ENCODE data around the gene MLIP. TPM values are rescaled to one million over a fixed set of nuclear protein-coding genes. Genes with fewer than 3 reads are reported as not detected.
"Not testable (repeated sequence)": the region's sequence is repeated elsewhere in the genome, so short reads cannot be mapped to it uniquely, and the experiment has no call there.

MLIP gene
- total RNA-seq, 1 experiment from 2014 or later: 23.9 TPM

GRCh38 chr6:54194067-54194466 lies 82.8 kb downstream of the MLIP start:
- DNase-seq (ENCODE audit: low read depth, low spot score): peak; percentile 4
- in situ Hi-C loops (cut with HindIII; ENCODE audit: low pct_unique_long_range_greater_than_20kb, low sequenced_read_pairs): no loop called here

- in situ Hi-C loops (cut with HindIII; ENCODE audit: low pct_unique_long_range_greater_than_20kb, low sequenced_read_pairs): no loop called here
Observed at GRCh38 chr6:54195637-54196036, 84.4 kb downstream of the MLIP start.

GRCh38 chr6:54196905-54197304 lies 85.7 kb downstream of the MLIP start:
- DNase-seq (ENCODE audit: low read depth, low spot score): no peak
- in situ Hi-C loops (cut with HindIII; ENCODE audit: low pct_unique_long_range_greater_than_20kb, low sequenced_read_pairs): no loop called here

More at GRCh38 chr6:54195637-54196036, 84.4 kb downstream of the MLIP start:
- DNase-seq (ENCODE audit: low read depth, low spot score): no peak

GRCh38 chr6:54198134-54198533 lies 86.9 kb downstream of the MLIP start:
- in situ Hi-C loops (cut with HindIII; ENCODE audit: low pct_unique_long_range_greater_than_20kb, low sequenced_read_pairs): no loop called here
- no peak for DNase-seq (ENCODE audit: low read depth, low spot score)

GRCh38 chr6:54203474-54204035 lies 92.3 kb downstream of the MLIP start:
- in situ Hi-C loops (cut with HindIII; ENCODE audit: low pct_unique_long_range_greater_than_20kb, low sequenced_read_pairs); DNase-seq (ENCODE audit: low read depth, low spot score): not testable (repeated sequence)

- in situ Hi-C loops (cut with HindIII; ENCODE audit: low pct_unique_long_range_greater_than_20kb, low sequenced_read_pairs): no loop called here
- DNase-seq (ENCODE audit: low read depth, low spot score): no peak
Observed at GRCh38 chr6:54204921-54205591, 93.8 kb downstream of the MLIP start.

GRCh38 chr6:54206510-54206909 lies 95.3 kb downstream of the MLIP start:
- DNase-seq (ENCODE audit: low read depth, low spot score): peak; percentile 7
- in situ Hi-C loops (cut with HindIII; ENCODE audit: low pct_unique_long_range_greater_than_20kb, low sequenced_read_pairs): no loop called here

- in situ Hi-C loops (cut with HindIII; ENCODE audit: low pct_unique_long_range_greater_than_20kb, low sequenced_read_pairs); DNase-seq (ENCODE audit: low read depth, low spot score): not testable (repeated sequence)
Observed at GRCh38 chr6:54209983-54210382, 98.7 kb downstream of the MLIP start.

GRCh38 chr6:54214286-54214685 lies 103.0 kb downstream of the MLIP start:
- in situ Hi-C loops (cut with HindIII; ENCODE audit: low pct_unique_long_range_greater_than_20kb, low sequenced_read_pairs): no loop called here
- DNase-seq (ENCODE audit: low read depth, low spot score): no peak

GRCh38 chr6:54216336-54216735 lies 105.1 kb downstream of the MLIP start:
- in situ Hi-C loops (cut with HindIII; ENCODE audit: low pct_unique_long_range_greater_than_20kb, low sequenced_read_pairs): no loop called here
- no peak for DNase-seq (ENCODE audit: low read depth, low spot score)

- no peak for DNase-seq (ENCODE audit: low read depth, low spot score)
- in situ Hi-C loops (cut with HindIII; ENCODE audit: low pct_unique_long_range_greater_than_20kb, low sequenced_read_pairs): no loop called here
Observed at GRCh38 chr6:54217018-54217417, 105.8 kb downstream of the MLIP start.

GRCh38 chr6:54222217-54222616 lies 111.0 kb downstream of the MLIP start:
- in situ Hi-C loops (cut with HindIII; ENCODE audit: low pct_unique_long_range_greater_than_20kb, low sequenced_read_pairs): no loop called here
- DNase-seq (ENCODE audit: low read depth, low spot score): no peak

GRCh38 chr6:54232703-54233102 lies 121.5 kb downstream of the MLIP start:
- DNase-seq (ENCODE audit: low read depth, low spot score): no peak
- in situ Hi-C loops (cut with HindIII; ENCODE audit: low pct_unique_long_range_greater_than_20kb, low sequenced_read_pairs): no loop called here

- no peak for DNase-seq (ENCODE audit: low read depth, low spot score)
- in situ Hi-C loops (cut with HindIII; ENCODE audit: low pct_unique_long_range_greater_than_20kb, low sequenced_read_pairs): no loop called here
Observed at GRCh38 chr6:54234539-54234938, 123.3 kb downstream of the MLIP start.

- no peak for DNase-seq (ENCODE audit: low read depth, low spot score)
- in situ Hi-C loops (cut with HindIII; ENCODE audit: low pct_unique_long_range_greater_than_20kb, low sequenced_read_pairs): no loop called here
Observed at GRCh38 chr6:54236984-54237383, 125.7 kb downstream of the MLIP start.

- in situ Hi-C loops (cut with HindIII; ENCODE audit: low pct_unique_long_range_greater_than_20kb, low sequenced_read_pairs): no loop called here
- no peak for DNase-seq (ENCODE audit: low read depth, low spot score)
Observed at GRCh38 chr6:54238396-54238795, 127.2 kb downstream of the MLIP start.

GRCh38 chr6:54243699-54244098 lies 132.5 kb downstream of the MLIP start:
- in situ Hi-C loops (cut with HindIII; ENCODE audit: low pct_unique_long_range_greater_than_20kb, low sequenced_read_pairs): no loop called here
- no peak for DNase-seq (ENCODE audit: low read depth, low spot score)

GRCh38 chr6:54244430-54244829 lies 133.2 kb downstream of the MLIP start:
- peak; percentile 51 for DNase-seq (ENCODE audit: low read depth, low spot score)
- in situ Hi-C loops (cut with HindIII; ENCODE audit: low pct_unique_long_range_greater_than_20kb, low sequenced_read_pairs): no loop called here

GRCh38 chr6:54245265-54245664 lies 134.0 kb downstream of the MLIP start:
- DNase-seq (ENCODE audit: low read depth, low spot score): no peak
- in situ Hi-C loops (cut with HindIII; ENCODE audit: low pct_unique_long_range_greater_than_20kb, low sequenced_read_pairs): no loop called here

Measured in SK-MEL-5 (cell line).